ENCODE measurements around the gene WDR90.

Gene WDR90

GRCh38 chr16:640614-641013 lies 8.6 kb upstream of the WDR90 start:
- DNase-seq = no peak

- peak; percentile 81 for DNase-seq
Observed at GRCh38 chr16:641326-642188, 7.6 kb upstream of the WDR90 start, which contains the start of gene MCRIP2. Gene MCRIP2, plus strand, starts transcription at chr16:641828. Its CDS starts 164 bp downstream, at chr16:641992.

- DNase-seq = peak; percentile 49
Observed at GRCh38 chr16:642189-643049, 6.7 kb upstream of the WDR90 start.

- no peak for DNase-seq
Observed at GRCh38 chr16:643050-643368, 6.2 kb upstream of the WDR90 start.

- no peak for DNase-seq
Observed at GRCh38 chr16:644556-644955, 4.6 kb upstream of the WDR90 start.

GRCh38 chr16:645852-646678 lies 3.1 kb upstream of the WDR90 start:
- DNase-seq = no peak

GRCh38 chr16:646679-647172 lies 2.4 kb upstream of the WDR90 start:
- no peak for DNase-seq

GRCh38 chr16:647173-647902 lies 1.8 kb upstream of the WDR90 start:
- no peak for DNase-seq

- peak; percentile 72 for DNase-seq
Observed at GRCh38 chr16:648071-648780, 939 bp upstream of the WDR90 start.

- peak; percentile 42 for DNase-seq
Observed at GRCh38 chr16:649631-650030, 466 bp downstream of the WDR90 start.

- DNase-seq = no peak
Observed at GRCh38 chr16:651844-652243, 2.7 kb downstream of the WDR90 start.

- DNase-seq = no peak
Observed at GRCh38 chr16:652454-653305, 3.5 kb downstream of the WDR90 start.

- DNase-seq = no peak
Observed at GRCh38 chr16:654034-654433, 4.9 kb downstream of the WDR90 start.

- no peak for DNase-seq
Observed at GRCh38 chr16:657487-657886, 8.3 kb downstream of the WDR90 start.

GRCh38 chr16:658679-659571 lies 9.8 kb downstream of the WDR90 start:
- no peak for DNase-seq

GRCh38 chr16:659618-660017 lies 10.5 kb downstream of the WDR90 start:
- DNase-seq = no peak

GRCh38 chr16:660132-660458 lies 10.9 kb downstream of the WDR90 start:
- DNase-seq = no peak

GRCh38 chr16:660459-661183 lies 11.5 kb downstream of the WDR90 start:
- peak; percentile 81 for DNase-seq
